Kidney epithelial cell (primary cell): ENCODE results near the gene CYP27C1. TPM values are rescaled to one million over a fixed set of nuclear protein-coding genes. Genes with fewer than 3 reads are reported as not detected.
"Not testable (repeated sequence)": the region's sequence is repeated elsewhere in the genome, so short reads cannot be mapped to it uniquely, and the experiment has no call there.

ENCODE experiments used
- DNase-seq: peaks from one replicate; pipeline ENCODE4 v3.0.0-alpha.2; 2010; ENCODE audit warnings: low read depth
- H3K27me3 ChIP-seq: 2 replicates; pipeline ENCODE4 v1.6.0; 2011; ENCODE audit warnings: low read length; ENCODE audit not compliant: control insufficient read depth, insufficient read depth
- H3K36me3 ChIP-seq: 2 replicates; pipeline ENCODE4 v1.5.1; 2011; ENCODE audit warnings: low read length; ENCODE audit not compliant: control insufficient read depth, insufficient read depth
- H3K4me3 ChIP-seq: 2 replicates; pipeline ENCODE4 v1.5.1; 2011; ENCODE audit warnings: low read depth, mild to moderate bottlenecking, control low read depth, low read length
- total RNA-seq: library from RNA; depleted of rRNA; stranded (reverse); fragments of >200 nt; gene quantifications from 2 replicates; pipeline ENCODE4 v1.2.3, GENCODE V29; 2015
- TF ChIP-seq, protein P1 (sequence below): IDR thresholded peaks from 2 replicates; pipeline ENCODE4 v1.5.1; 2011; ENCODE audit warnings: mild to moderate bottlenecking, moderate library complexity, low read length, control low read depth, inconsistent platforms; ENCODE audit not compliant: insufficient read depth, poor library complexity, severe bottlenecking

The CYP27C1 gene
- total RNA-seq, 1 donor from 2014 or later, result 2.3 TPM

DNA sequence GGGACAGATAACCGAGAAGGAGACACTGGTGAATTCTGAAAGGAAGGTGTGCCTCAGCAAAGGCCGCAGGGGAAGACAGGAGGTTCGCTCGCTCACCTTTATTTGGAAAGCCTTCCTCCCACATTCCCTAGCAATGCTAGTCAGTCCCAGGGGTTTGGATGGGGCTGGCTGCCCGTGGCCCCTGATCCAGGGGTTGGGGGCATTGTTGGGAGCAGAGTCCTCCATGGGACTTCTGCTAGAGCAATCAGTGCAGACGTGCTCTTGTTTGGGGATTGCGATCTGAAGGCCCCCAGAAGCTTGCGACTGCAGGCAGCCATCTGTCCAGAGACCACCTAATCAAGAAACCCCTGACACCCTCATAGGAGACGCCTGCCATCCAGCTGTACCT is 6.0 kb upstream of the CYP27C1 start:
- no peak overlapping the region for H3K4me3 ChIP-seq
- H3K27me3 ChIP-seq, result no peaks in the 10 kb centered on the region
- H3K36me3 ChIP-seq, result no peaks in the 10 kb centered on the region
- TF ChIP-seq, protein P1, sequence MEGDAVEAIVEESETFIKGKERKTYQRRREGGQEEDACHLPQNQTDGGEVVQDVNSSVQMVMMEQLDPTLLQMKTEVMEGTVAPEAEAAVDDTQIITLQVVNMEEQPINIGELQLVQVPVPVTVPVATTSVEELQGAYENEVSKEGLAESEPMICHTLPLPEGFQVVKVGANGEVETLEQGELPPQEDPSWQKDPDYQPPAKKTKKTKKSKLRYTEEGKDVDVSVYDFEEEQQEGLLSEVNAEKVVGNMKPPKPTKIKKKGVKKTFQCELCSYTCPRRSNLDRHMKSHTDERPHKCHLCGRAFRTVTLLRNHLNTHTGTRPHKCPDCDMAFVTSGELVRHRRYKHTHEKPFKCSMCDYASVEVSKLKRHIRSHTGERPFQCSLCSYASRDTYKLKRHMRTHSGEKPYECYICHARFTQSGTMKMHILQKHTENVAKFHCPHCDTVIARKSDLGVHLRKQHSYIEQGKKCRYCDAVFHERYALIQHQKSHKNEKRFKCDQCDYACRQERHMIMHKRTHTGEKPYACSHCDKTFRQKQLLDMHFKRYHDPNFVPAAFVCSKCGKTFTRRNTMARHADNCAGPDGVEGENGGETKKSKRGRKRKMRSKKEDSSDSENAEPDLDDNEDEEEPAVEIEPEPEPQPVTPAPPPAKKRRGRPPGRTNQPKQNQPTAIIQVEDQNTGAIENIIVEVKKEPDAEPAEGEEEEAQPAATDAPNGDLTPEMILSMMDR, result no peak
- DNase-seq, result no peak

DNA sequence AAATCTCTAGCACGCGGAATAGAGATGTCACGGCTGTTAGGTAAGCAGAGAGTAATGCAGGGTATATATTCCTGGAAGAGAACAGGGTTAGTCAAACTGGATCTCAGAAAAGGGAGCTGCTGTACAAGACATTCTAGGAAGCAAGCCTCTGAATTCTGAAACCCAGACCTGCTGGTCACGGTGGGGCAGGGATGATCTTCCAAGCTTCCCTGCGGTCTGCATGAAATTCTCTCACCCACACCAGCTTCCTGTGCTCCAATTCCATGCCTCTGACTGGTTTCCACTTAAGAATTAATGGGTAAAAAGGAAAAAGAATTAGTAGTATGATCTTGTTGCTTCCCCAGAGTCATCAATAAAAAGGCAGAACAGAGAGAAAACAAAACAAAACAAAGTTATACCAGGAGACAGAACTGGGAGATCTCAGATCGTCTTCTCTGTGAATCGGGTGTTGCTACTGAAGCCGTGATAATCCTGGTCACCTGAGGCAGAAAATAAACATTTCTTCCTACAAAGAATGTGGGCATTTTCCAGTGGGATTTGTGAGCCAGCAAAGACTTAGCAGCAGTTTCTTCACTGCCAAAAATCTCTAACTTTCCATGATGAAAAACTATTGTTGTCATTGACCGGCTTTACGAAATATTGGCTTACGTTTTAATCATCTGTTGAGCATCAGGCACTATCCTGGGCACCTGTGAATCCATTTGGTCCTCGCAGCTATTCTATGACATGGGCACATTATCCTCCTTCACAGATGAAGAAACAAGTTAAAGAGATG is 5.3 kb upstream of the CYP27C1 start:
- no peak overlapping the region for H3K4me3 ChIP-seq
- TF ChIP-seq, protein P1, result no peak
- H3K27me3 ChIP-seq, result no peaks in the 10 kb centered on the region
- H3K36me3 ChIP-seq, result no peaks in the 10 kb centered on the region
- peak; percentile 28 for DNase-seq

DNA sequence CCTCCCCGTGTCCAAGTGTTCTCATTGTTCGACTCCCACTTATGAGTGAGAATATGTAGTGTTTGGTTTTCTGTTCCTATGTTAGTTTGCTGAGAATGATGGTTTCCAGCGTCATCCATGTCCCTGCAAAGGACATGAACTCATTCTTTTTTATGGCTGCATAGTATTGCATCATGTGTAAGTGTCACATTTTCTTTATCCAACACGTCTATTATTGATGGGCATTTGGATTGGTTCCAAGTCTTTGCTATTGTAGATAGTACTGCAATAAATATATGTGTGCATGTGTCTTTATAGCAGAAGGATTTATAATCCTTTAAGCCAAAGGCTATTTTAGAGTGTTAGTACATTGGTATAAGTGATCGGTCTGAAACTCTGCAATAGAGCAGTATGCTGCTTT is 4.0 kb upstream of the CYP27C1 start:
- not testable (repeated sequence) for H3K27me3 ChIP-seq, H3K4me3 ChIP-seq, DNase-seq, H3K36me3 ChIP-seq

DNA sequence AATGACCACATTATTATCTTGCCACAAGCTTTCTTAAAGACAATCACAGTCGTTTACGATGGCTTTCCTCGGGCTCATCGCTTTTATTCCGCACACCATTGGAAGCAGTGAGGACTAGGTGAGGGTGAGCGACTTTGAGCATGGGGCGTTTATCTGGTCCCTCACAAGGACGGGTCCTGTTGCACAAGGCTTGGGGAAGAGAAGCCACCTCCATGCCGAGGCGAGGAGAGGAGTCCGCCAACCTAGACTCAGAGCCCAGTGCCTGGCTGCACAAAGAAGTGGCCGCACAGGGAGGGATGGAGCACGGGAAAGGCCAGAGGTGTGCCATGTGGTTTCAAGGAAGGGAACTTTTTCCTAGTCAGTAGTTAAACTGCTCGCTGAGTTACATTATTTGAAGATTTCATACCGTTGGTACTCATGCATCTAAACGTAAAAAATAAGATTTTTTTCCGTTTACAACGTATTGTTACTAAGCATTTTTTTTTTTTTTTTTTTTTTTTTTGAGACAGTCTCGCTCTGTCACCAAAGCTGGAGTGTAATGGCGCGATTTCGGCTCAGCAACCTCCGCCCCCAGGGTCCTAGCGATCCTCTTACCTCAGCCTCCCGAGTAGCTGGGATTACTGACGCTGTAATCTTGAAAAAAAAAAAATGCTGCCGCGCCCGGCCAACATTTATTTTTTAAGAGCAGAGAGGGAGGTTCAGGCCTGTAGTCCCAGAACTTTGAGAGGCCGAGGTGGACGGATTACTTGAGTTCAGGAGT is 849 bp upstream of the CYP27C1 start:
- Histone ChIP-seq H3K27me3 (peaks cover 2% of the 10 kb centered on the region), H3K4me3 (no peak overlapping the region), H3K36me3 (no peaks in the 10 kb centered on the region)
- TF ChIP-seq, protein P1, result no peak
- no peak for DNase-seq

DNA sequence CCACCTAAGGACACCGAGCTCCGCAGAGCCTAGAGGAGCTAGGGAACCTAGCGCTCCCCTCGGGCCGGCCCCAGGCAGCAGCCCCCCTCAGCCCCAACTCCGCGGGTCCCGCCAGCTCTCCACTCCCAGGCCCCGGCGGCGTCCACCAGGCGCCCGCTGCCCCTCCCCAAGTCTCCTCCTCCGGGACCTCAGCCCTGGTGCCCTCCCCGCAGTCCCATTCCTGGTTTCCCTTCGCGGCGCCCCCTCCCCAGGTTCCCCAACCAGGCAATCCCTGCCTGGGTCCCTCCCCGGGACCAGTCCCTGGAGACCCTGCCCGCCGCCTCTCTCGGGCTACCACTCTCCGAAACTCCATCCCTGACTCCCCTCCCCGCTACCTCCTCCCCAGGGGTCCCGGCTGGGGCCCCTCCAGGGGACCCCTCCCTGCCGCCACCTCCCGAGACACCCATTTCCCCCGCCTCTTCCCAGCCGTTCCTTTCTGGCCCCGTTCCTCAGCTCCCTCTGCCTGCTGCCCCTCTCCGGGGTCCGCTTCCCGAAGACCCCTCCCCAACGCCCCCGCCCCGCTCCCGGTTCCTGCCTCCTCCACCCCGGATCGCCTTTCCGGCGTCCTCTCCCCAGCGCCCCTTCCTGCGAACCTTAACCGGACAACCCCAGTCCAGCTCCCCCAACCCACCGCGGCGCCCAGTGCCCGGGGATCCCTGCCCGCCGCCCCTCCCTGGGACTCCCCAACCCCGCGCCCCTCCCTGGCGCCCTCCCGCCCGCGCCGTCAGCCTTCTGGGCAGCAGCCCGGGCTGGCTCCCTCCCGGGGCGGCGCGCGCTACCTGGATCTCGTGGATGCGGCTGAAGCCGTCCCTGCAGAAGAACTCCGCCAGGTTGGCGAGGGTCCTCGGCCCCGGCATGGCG is 678 bp downstream of the CYP27C1 start:
- no peak for DNase-seq
- Histone ChIP-seq H3K27me3 (peaks cover 2% of the 10 kb centered on the region), H3K36me3 (no peaks in the 10 kb centered on the region), H3K4me3 (peak overlapping the region; percentile 81)
- TF ChIP-seq, protein P1, result no peak

DNA sequence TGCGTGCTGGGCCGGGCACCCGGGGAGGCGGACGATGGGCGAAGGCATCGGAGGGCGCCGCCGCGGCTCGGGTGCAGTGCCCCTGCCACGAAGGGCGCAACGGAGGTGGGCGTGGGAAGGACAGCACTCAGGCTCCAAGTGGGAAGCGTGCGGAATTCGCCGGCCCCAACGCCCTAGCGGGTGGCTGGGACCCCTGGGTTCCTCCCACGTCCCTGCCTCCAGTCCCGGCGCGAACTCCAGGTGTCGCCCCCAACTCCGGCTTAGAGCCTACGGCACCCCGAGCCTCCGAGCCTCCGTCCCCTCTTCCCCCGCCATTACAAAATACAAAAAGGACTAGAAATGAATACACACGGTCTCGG is 1.3 kb downstream of the CYP27C1 start:
- no peak for DNase-seq
- H3K36me3 ChIP-seq, result no peaks in the 10 kb centered on the region
- TF ChIP-seq, protein P1, result no peak
- H3K4me3 ChIP-seq, result peak overlapping the region; percentile 81
- peaks cover 2% of the 10 kb centered on the region for H3K27me3 ChIP-seq
